ENCODE results near the gene GPR3.
A peak's percentile ranks its signal among the peaks of the same experiment; 100 is the strongest.

The GPR3 gene

GRCh38 chr1:27360159-27361043 is 32.0 kb upstream of the GPR3 start:
- Histone ChIP-seq H3K9me3 (no peaks in the 10 kb centered on the region), H3K27me3 (peaks cover 42% of the 10 kb centered on the region), H3K36me3 (peaks cover 2% of the 10 kb centered on the region), H3K27ac (no peak overlapping the region), H3K4me3 (ENCODE audit: low read depth in 1 of 2, low read length in 1 of 2) (peak overlapping the region; percentile 64 to 68), H3K4me1 (ENCODE audit: control insufficient read depth in 1 of 2, insufficient read depth in 1 of 2, low read depth in 1 of 2, low read length in 1 of 2) (peaks cover 35 to 49% of the 10 kb centered on the region in 2 experiments)
- no peak for TF ChIP-seq CTCF (IDR thresholded peaks at IDR 0.05)

- Histone ChIP-seq H3K27ac (no peak overlapping the region), H3K36me3 (no peaks in the 10 kb centered on the region), H3K4me3 (ENCODE audit: low read depth in 1 of 2, low read length in 1 of 2) (peak overlapping the region; percentile 64 to 68), H3K27me3 (peaks cover 48% of the 10 kb centered on the region), H3K4me1 (ENCODE audit: control insufficient read depth in 1 of 2, insufficient read depth in 1 of 2, low read depth in 1 of 2, low read length in 1 of 2) (peaks cover 39 to 52% of the 10 kb centered on the region in 2 experiments), H3K9me3 (no peaks in the 10 kb centered on the region)
- no peak for TF ChIP-seq CTCF (IDR thresholded peaks at IDR 0.05)
Measured at GRCh38 chr1:27361044-27361402, 31.4 kb upstream of the GPR3 start.

GRCh38 chr1:27361553-27361952 is 30.9 kb upstream of the GPR3 start:
- Histone ChIP-seq H3K9me3 (no peaks in the 10 kb centered on the region), H3K27me3 (peaks cover 53% of the 10 kb centered on the region), H3K36me3 (no peaks in the 10 kb centered on the region), H3K4me1 (ENCODE audit: control insufficient read depth in 1 of 2, insufficient read depth in 1 of 2, low read depth in 1 of 2, low read length in 1 of 2) (peaks cover 40 to 50% of the 10 kb centered on the region in 2 experiments), H3K27ac (no peak overlapping the region), H3K4me3 (ENCODE audit: low read depth in 1 of 2, low read length in 1 of 2) (no peak overlapping the region)
- TF ChIP-seq CTCF (IDR thresholded peaks at IDR 0.05), result no peak

- H3K4me3 ChIP-seq (ENCODE audit: low read depth in 1 of 2, low read length in 1 of 2), result no peak overlapping the region
- peaks cover 62% of the 10 kb centered on the region for H3K27me3 ChIP-seq
- H3K27ac ChIP-seq, result no peak overlapping the region
- no peaks in the 10 kb centered on the region for H3K36me3 ChIP-seq
- H3K9me3 ChIP-seq, result no peaks in the 10 kb centered on the region
- peaks cover 52 to 59% of the 10 kb centered on the region in 2 experiments for H3K4me1 ChIP-seq (ENCODE audit: control insufficient read depth in 1 of 2, insufficient read depth in 1 of 2, low read depth in 1 of 2, low read length in 1 of 2)
- TF ChIP-seq CTCF (IDR thresholded peaks at IDR 0.05), result no peak
Measured at GRCh38 chr1:27363766-27364695, 28.4 kb upstream of the GPR3 start.

GRCh38 chr1:27364696-27365371 is 27.6 kb upstream of the GPR3 start:
- Histone ChIP-seq H3K36me3 (no peaks in the 10 kb centered on the region), H3K27ac (peak overlapping the region; percentile 27), H3K27me3 (peaks cover 54% of the 10 kb centered on the region), H3K4me1 (ENCODE audit: control insufficient read depth in 1 of 2, insufficient read depth in 1 of 2, low read depth in 1 of 2, low read length in 1 of 2) (peaks cover 58 to 64% of the 10 kb centered on the region in 2 experiments), H3K4me3 (ENCODE audit: low read depth in 1 of 2, low read length in 1 of 2) (peak overlapping the region; percentile 63 to 76), H3K9me3 (no peaks in the 10 kb centered on the region)
- no peak for TF ChIP-seq CTCF (IDR thresholded peaks at IDR 0.05)

All from neutrophil (primary cell).